Skeletal muscle tissue (tissue), 4 donors: Measurements from ENCODE around the gene PCSK7. TPM values are rescaled to one million over a fixed set of nuclear protein-coding genes. Genes with fewer than 3 reads are reported as not detected.

ENCODE experiments used
- H3K27ac ChIP-seq: one replicate; pipeline ENCODE4 v1.7.0; 2013; ENCODE audit warnings: mild to moderate bottlenecking, low read depth, low read length, inconsistent platforms
- H3K27me3 ChIP-seq, 3 donors: one replicate each; pipeline ENCODE4 v1.7.0; 2013; ENCODE audit warnings: low read length in 3 of 3; ENCODE audit not compliant: control insufficient read depth in 3 of 3, insufficient read depth in 3 of 3
- H3K36me3 ChIP-seq, 3 donors: one replicate each; pipeline ENCODE4 v1.7.0; 2013; ENCODE audit warnings: low read length in 3 of 3; ENCODE audit not compliant: control insufficient read depth in 3 of 3, insufficient read depth in 3 of 3
- H3K4me1 ChIP-seq, 3 donors: one replicate each; pipeline ENCODE4 v1.7.0; 2013; ENCODE audit warnings: low read length in 3 of 3, mild to moderate bottlenecking in 3 of 3; ENCODE audit not compliant: control insufficient read depth in 3 of 3, insufficient read depth in 3 of 3
- H3K4me3 ChIP-seq, 3 donors: one replicate each; pipeline ENCODE4 v1.7.0; 2013; ENCODE audit warnings: low read length in 3 of 3
- H3K9ac ChIP-seq, 3 donors: one replicate each; pipeline ENCODE4 v1.7.0; 2013; ENCODE audit warnings: low read length in 3 of 3, mild to moderate bottlenecking in 3 of 3, moderate library complexity in 2 of 3, low read depth in 1 of 3
- H3K9me3 ChIP-seq, 3 donors: one replicate each; pipeline ENCODE4 v1.7.0; 2013; ENCODE audit warnings: low read length in 3 of 3; ENCODE audit not compliant: control insufficient read depth in 3 of 3
- total RNA-seq: library from RNA; depleted of rRNA; stranded (reverse); fragments of >200 nt; gene quantifications from one replicate; pipeline ENCODE4 v1.2.3, GENCODE V29; 2014
- donor health status: Osteomylitis.

Gene PCSK7
- total RNA-seq, 1 donor from 2014 or later: 16.2 TPM

GRCh38 chr11:117200813-117201657, 30.8 kb downstream of the PCSK7 start:
- H3K27me3 ChIP-seq: peaks cover 0 to 4% (median 0%) of the 10 kb centered on the region in 3 donors
- peak overlapping the region; percentile 61 to 78 (median 64) for H3K4me3 ChIP-seq
- peaks cover 19 to 26% (median 24%) of the 10 kb centered on the region in 3 donors for H3K36me3 ChIP-seq
- peaks cover 46 to 61% (median 56%) of the 10 kb centered on the region in 3 donors for H3K4me1 ChIP-seq
- peak overlapping the region; percentile 54 to 80 (median 72) for H3K9ac ChIP-seq
- H3K27ac ChIP-seq: peak overlapping the region; percentile 88
- H3K9me3 ChIP-seq: no peaks in the 10 kb centered on the region

DNA sequence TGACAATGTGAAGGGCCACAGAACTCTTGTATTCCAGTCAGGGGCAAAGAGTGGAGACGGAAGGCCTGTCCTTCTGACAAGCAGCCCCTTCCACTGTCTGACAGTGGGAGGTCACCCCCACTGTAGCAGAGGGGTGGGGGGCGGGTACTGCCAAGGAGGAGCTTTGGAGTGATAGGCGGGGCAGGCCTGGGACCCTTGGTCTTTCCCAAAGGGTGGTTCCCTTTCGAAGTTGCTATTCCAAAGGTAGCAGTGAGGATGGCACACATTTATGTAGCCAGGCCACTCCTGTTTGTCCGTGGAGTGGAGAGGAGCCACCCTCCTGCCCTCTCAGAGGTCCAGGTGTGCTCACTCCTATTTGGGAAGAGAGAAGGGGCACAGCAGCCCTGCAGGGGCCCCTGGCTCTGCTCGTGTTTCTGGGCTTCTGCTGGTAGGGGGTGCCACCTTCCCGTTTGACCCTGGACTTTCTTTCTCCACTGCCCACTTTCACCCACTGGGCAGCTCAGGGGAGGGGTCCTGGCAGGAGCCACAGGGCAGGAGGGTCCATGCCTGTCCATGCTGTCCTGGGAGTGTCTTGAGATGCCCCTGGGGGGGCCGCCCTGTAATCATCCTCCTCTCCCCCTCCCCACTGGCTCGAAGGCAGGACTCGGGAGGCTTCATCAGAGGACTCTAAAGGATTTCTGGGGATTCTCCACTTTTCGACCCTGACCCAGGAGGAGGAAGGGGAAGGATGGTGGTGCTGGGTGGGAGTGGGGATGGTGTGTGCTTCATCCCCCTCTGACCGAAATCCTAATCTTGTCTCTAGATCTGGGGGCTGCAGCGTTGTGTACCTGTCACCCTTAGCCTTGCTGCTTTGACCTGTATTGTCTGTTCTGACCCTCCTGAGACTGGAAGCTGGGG, 31.7 kb downstream of the PCSK7 start:
- Histone ChIP-seq H3K4me1 (peaks cover 46 to 58% (median 53%) of the 10 kb centered on the region in 3 donors), H3K36me3 (peaks cover 20 to 32% (median 29%) of the 10 kb centered on the region in 3 donors), H3K9me3 (no peaks in the 10 kb centered on the region), H3K27ac (peak overlapping the region; percentile 88), H3K9ac (peak overlapping the region; percentile 76 to 80 (median 77)), H3K27me3 (peaks cover 0 to 4% (median 0%) of the 10 kb centered on the region in 3 donors), H3K4me3 (peak overlapping the region; percentile 61 to 78 (median 64))

GRCh38 chr11:117199053-117199915, 32.6 kb downstream of the PCSK7 start, which contains the start of gene TAGLN:
Gene TAGLN (plus strand): TSS chr11:117199370. CDS start chr11:117203014, 3,644 bp downstream.
- peaks cover 19 to 32% (median 30%) of the 10 kb centered on the region in 3 donors for H3K36me3 ChIP-seq
- peak within 1 kb of the TSS; percentile 76 to 80 (median 77) for H3K9ac ChIP-seq
- no peaks in the 10 kb centered on the region for H3K9me3 ChIP-seq
- H3K4me3 ChIP-seq: peak within 1 kb of the TSS; percentile 61 to 78 (median 64)
- peak within 1 kb of the TSS; percentile 88 for H3K27ac ChIP-seq
- peaks cover 0 to 4% (median 0%) of the 10 kb centered on the region in 3 donors for H3K27me3 ChIP-seq
- peaks cover 38 to 53% (median 45%) of the 10 kb centered on the region in 3 donors for H3K4me1 ChIP-seq

- Histone ChIP-seq H3K9ac (peak overlapping the region; percentile 60 to 76 (median 73)), H3K27ac (peak overlapping the region; percentile 88), H3K36me3 (peaks cover 16 to 27% (median 23%) of the 10 kb centered on the region in 3 donors), H3K9me3 (no peaks in the 10 kb centered on the region), H3K4me3 (peak overlapping the region; percentile 54 to 58 (median 56)), H3K27me3 (peaks cover 0 to 4% (median 0%) of the 10 kb centered on the region in 3 donors), H3K4me1 (peaks cover 34 to 49% (median 38%) of the 10 kb centered on the region in 3 donors)
Measured at GRCh38 chr11:117198613-117199012, 33.3 kb downstream of the PCSK7 start.

GRCh38 chr11:117197516-117198456, 34.1 kb downstream of the PCSK7 start:
- peaks cover 31 to 42% (median 32%) of the 10 kb centered on the region in 3 donors for H3K4me1 ChIP-seq
- no peaks in the 10 kb centered on the region for H3K9me3 ChIP-seq
- peak overlapping the region; percentile 88 for H3K27ac ChIP-seq
- peaks cover 16 to 27% (median 23%) of the 10 kb centered on the region in 3 donors for H3K36me3 ChIP-seq
- peak overlapping the region; percentile 60 to 76 (median 73) for H3K9ac ChIP-seq
- peaks cover 0 to 4% (median 0%) of the 10 kb centered on the region in 3 donors for H3K27me3 ChIP-seq
- H3K4me3 ChIP-seq: peak overlapping the region in 1 of 3 donors; percentile 21

GRCh38 chr11:117197006-117197405, 34.9 kb downstream of the PCSK7 start:
- H3K9me3 ChIP-seq: no peaks in the 10 kb centered on the region
- H3K27ac ChIP-seq: peak overlapping the region; percentile 88
- H3K4me3 ChIP-seq: no peak overlapping the region
- no peak overlapping the region for H3K9ac ChIP-seq
- peaks cover 24 to 35% (median 24%) of the 10 kb centered on the region in 3 donors for H3K4me1 ChIP-seq
- peaks cover 0 to 4% (median 0%) of the 10 kb centered on the region in 3 donors for H3K27me3 ChIP-seq
- H3K36me3 ChIP-seq: peaks cover 24 to 32% (median 26%) of the 10 kb centered on the region in 3 donors

DNA sequence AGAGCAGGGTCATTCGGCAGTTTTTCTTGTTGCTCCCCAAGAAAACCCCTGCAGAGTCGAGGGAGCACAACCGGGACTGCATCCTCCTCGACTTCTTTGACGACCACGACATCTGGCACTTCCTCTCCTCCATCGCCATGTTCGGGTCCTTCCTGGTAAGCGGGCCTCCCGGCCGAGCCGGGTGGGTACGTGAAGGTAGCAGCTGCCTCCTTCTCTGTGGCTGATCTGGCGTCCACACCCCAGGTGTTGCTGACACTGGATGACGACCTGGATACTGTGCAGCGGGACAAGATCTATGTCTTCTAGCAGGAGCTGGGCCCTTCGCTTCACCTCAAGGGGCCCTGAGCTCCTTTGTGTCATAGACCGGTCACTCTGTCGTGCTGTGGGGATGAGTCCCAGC, 36.1 kb downstream of the PCSK7 start:
- peaks cover 12 to 23% (median 14%) of the 10 kb centered on the region in 3 donors for H3K4me1 ChIP-seq
- H3K9me3 ChIP-seq: no peaks in the 10 kb centered on the region
- no peak overlapping the region for H3K9ac ChIP-seq
- H3K36me3 ChIP-seq: peaks cover 30 to 41% (median 31%) of the 10 kb centered on the region in 3 donors
- H3K4me3 ChIP-seq: no peak overlapping the region
- no peak overlapping the region for H3K27ac ChIP-seq
- H3K27me3 ChIP-seq: peaks cover 0 to 4% (median 0%) of the 10 kb centered on the region in 3 donors

DNA sequence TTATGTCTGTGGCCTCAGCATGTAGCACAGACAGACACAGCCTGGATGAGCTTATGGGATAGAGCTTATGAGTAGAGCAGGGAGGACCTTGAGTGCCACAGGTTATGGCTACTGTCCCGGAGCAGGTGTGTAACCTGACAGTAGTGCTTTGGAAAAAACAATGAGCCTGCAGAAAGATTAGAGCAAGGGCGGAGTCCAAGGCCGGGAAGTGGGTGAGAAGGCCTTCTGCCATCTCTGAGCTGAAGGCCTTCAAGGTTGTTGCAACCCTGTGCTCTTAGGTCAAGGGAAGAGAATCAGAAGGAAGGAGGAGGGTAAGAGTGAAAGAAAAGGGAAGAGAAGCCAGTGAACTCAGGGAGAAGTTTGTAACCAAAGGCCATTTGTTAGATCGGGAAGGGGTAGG, 36.6 kb downstream of the PCSK7 start:
- H3K4me3 ChIP-seq: no peak overlapping the region
- no peaks in the 10 kb centered on the region for H3K9me3 ChIP-seq
- no peak overlapping the region for H3K9ac ChIP-seq
- H3K4me1 ChIP-seq: peaks cover 11 to 20% (median 12%) of the 10 kb centered on the region in 3 donors
- no peak overlapping the region for H3K27ac ChIP-seq
- peaks cover 0 to 4% (median 0%) of the 10 kb centered on the region in 3 donors for H3K27me3 ChIP-seq
- H3K36me3 ChIP-seq: peaks cover 35 to 47% (median 35%) of the 10 kb centered on the region in 3 donors
